Mammary epithelial cell (primary cell): ENCODE data around the gene RUNX1.

Experiments used
- CTCF ChIP-seq, 2 donors: IDR thresholded peaks in 1 of 2; conservative IDR thresholded peaks in 1 of 2; 2 replicates each; pipeline ENCODE4 v1.5.1; 2011 to 2012; ENCODE audit warnings: inconsistent platforms in 2 of 2, low read length in 2 of 2, mild to moderate bottlenecking in 2 of 2, control low read depth in 1 of 2, low read depth in 1 of 2; ENCODE audit not compliant: insufficient read depth in 1 of 2; ENCODE audit errors: extremely low read depth in 1 of 2
- EZH2 ChIP-seq: IDR thresholded peaks from 2 replicates; pipeline ENCODE4 v1.6.1; 2012; ENCODE audit warnings: low read length, inconsistent platforms, borderline replicate concordance

GRCh38 chr21:34979383-34979782 lies 69.7 kb downstream of the RUNX1 start:
- TF ChIP-seq CTCF (conservative IDR thresholded peaks at IDR 0.05 in 1 of 2, IDR thresholded peaks at IDR 0.05 in 1 of 2; ENCODE audit: extremely low read depth in 1 of 2, insufficient read depth in 1 of 2, low read depth in 1 of 2, low read length in 2 of 2) (no peak), EZH2 (no peak)
